PC-9 (cell line): ENCODE measurements around the gene GABPB1.

ENCODE experiments used
- EZH2 ChIP-seq: fragments of 200-600 bp; sonication (generic); IDR thresholded peaks from 2 replicates; pipeline ENCODE4 v1.8.0; 2017; ENCODE audit warnings: antibody characterized with exemption, low read depth
- TF ChIP-seq, protein P1 (sequence below): fragments of 200-600 bp; sonication (generic); conservative IDR thresholded peaks from 2 replicates; pipeline ENCODE4 v1.6.1; 2017; ENCODE audit warnings: mixed run types, antibody characterized with exemption, mild to moderate bottlenecking, moderate library complexity

GRCh38 chr15:50302581-50302980 is 52.4 kb downstream of the GABPB1 start:
- TF ChIP-seq, protein P1, sequence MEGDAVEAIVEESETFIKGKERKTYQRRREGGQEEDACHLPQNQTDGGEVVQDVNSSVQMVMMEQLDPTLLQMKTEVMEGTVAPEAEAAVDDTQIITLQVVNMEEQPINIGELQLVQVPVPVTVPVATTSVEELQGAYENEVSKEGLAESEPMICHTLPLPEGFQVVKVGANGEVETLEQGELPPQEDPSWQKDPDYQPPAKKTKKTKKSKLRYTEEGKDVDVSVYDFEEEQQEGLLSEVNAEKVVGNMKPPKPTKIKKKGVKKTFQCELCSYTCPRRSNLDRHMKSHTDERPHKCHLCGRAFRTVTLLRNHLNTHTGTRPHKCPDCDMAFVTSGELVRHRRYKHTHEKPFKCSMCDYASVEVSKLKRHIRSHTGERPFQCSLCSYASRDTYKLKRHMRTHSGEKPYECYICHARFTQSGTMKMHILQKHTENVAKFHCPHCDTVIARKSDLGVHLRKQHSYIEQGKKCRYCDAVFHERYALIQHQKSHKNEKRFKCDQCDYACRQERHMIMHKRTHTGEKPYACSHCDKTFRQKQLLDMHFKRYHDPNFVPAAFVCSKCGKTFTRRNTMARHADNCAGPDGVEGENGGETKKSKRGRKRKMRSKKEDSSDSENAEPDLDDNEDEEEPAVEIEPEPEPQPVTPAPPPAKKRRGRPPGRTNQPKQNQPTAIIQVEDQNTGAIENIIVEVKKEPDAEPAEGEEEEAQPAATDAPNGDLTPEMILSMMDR, result no peak
- no peak for TF ChIP-seq EZH2
